H1 (cell line): ENCODE data around the gene PRICKLE1. TPM values are rescaled to one million over a fixed set of nuclear protein-coding genes. Genes with fewer than 3 reads are reported as not detected.

Source experiments
- CTCF ChIA-PET: fragments of 300-600 bp; sonication (Branson Sonifier 250); formaldehyde crosslinking; loops from one replicate; lab custom pipeline; 2021; ENCODE audit not compliant: partially characterized antibody; lab: Charles Lee
- POLR2A ChIA-PET: fragments of 300-600 bp; sonication (Branson Sonifier 250); formaldehyde crosslinking; loops from one replicate; lab custom pipeline; 2021; ENCODE audit warnings: inconsistent platforms; ENCODE audit not compliant: partially characterized antibody; lab: Charles Lee
- DNase-seq, 2 experiments: peaks; one replicate each; pipeline versions ENCODE4 v3.0.0 to v3.0.0-alpha.2; 2010 to 2022; ENCODE audit warnings: low spot score in 2 of 2, low read depth in 1 of 2, mixed read lengths in 1 of 2
- FAIRE-seq: peaks from 2 replicates; lab custom pipeline; 2011; peaks lifted over from hg19 to GRCh38; lab: Jason Lieb, UNC
- H2AFZ ChIP-seq: 2 replicates; pipeline ENCODE4 v1.8.1; 2012; ENCODE audit warnings: low read length, inconsistent platforms
- H2AK5ac ChIP-seq: 2 replicates; pipeline ENCODE4 v1.6.1; 2013; ENCODE audit warnings: low read depth, low read length
- H2BK120ac ChIP-seq: replicated peaks from 2 replicates; pipeline ENCODE3; 2013; ENCODE audit warnings: low read depth, low read length, inconsistent platforms
- H2BK12ac ChIP-seq: 2 replicates; pipeline ENCODE4 v1.6.1; 2013; ENCODE audit warnings: low read depth, low read length
- H2BK15ac ChIP-seq: 2 replicates; pipeline ENCODE4 v1.6.1; 2013; ENCODE audit warnings: low read length
- H2BK20ac ChIP-seq: 2 replicates; pipeline ENCODE4 v1.6.1; 2013; ENCODE audit warnings: low read length
- H2BK5ac ChIP-seq: 2 replicates; pipeline ENCODE4 v1.6.1; 2013; ENCODE audit warnings: low read depth, low read length
- H3K14ac ChIP-seq: 2 replicates; pipeline ENCODE4 v1.6.1; 2013; ENCODE audit warnings: inconsistent platforms; ENCODE audit not compliant: insufficient read length
- H3K18ac ChIP-seq: 2 replicates; pipeline ENCODE4 v1.6.1; 2013; ENCODE audit warnings: low read length; ENCODE audit errors: extremely low read depth
- H3K23ac ChIP-seq: 2 replicates; pipeline ENCODE4 v1.6.1; 2013; ENCODE audit warnings: inconsistent platforms; ENCODE audit not compliant: insufficient read length
- H3K23me2 ChIP-seq: 2 replicates; pipeline ENCODE4 v1.6.1; 2013; ENCODE audit warnings: low read depth, low read length
- H3K27ac ChIP-seq: 2 replicates; pipeline ENCODE4 v1.6.1; 2011; ENCODE audit warnings: low read depth, low read length, inconsistent platforms
- H3K27me3 ChIP-seq, 4 experiments: replicated peaks in 1 of 4; 1 replicate in 1 of 4; 2 replicates in 3 of 4; pipeline versions ENCODE4 v1.6.1 to v1.8.1; 2011 to 2013; ENCODE audit warnings: low read length in 3 of 4, mild to moderate bottlenecking in 3 of 4, inconsistent platforms in 2 of 4, mixed read lengths in 2 of 4, moderate library complexity in 1 of 4; ENCODE audit not compliant: control insufficient read depth in 3 of 4, insufficient read depth in 3 of 4; ENCODE audit errors: extremely low read depth in 1 of 4
- H3K36me3 ChIP-seq, 4 experiments: 2 replicates each; pipeline versions ENCODE4 v1.6.1 to v1.8.1; 2011 to 2013; ENCODE audit warnings: mild to moderate bottlenecking in 4 of 4, low read length in 3 of 4, moderate library complexity in 2 of 4, control low read depth in 1 of 4, inconsistent platforms in 1 of 4; ENCODE audit not compliant: insufficient read depth in 4 of 4, control insufficient read depth in 2 of 4
- H3K4ac ChIP-seq: replicated peaks from 2 replicates; pipeline ENCODE3; 2013; ENCODE audit warnings: low read length, low read depth, mixed read lengths, inconsistent platforms; ENCODE audit not compliant: insufficient read length
- H3K4me1 ChIP-seq, 4 experiments: replicated peaks in 1 of 4; 1 replicate in 1 of 4; 2 replicates in 3 of 4; pipeline versions ENCODE4 v1.6.1 to v1.8.1; 2011 to 2013; ENCODE audit warnings: low read length in 3 of 4, inconsistent platforms in 2 of 4, mixed read lengths in 1 of 4; ENCODE audit not compliant: insufficient read depth in 4 of 4, control insufficient read depth in 3 of 4
- H3K4me2 ChIP-seq, 2 experiments: 2 replicates each; pipeline versions ENCODE4 v1.6.1 to v1.8.1; 2011 to 2013; ENCODE audit warnings: low read depth in 2 of 2, low read length in 2 of 2, control low read depth in 1 of 2, inconsistent platforms in 1 of 2, mild to moderate bottlenecking in 1 of 2; ENCODE audit not compliant: insufficient read depth in 1 of 2
- H3K4me3 ChIP-seq, 4 experiments: fragments of 200-600, 300-600 bp in 1 of 4; sonication (generic), shearing (Covaris generic), sonication (Bioruptor Twin) in 1 of 4; 2 replicates each; pipeline versions ENCODE4 v1.5.1 to v1.8.1; 2011 to 2016; ENCODE audit warnings: low read length in 4 of 4, low read depth in 3 of 4, control low read depth in 2 of 4, inconsistent platforms in 2 of 4, mild to moderate bottlenecking in 2 of 4, mixed read lengths in 1 of 4, moderate library complexity in 1 of 4; ENCODE audit not compliant: insufficient read depth in 2 of 4; ENCODE audit errors: extremely low read depth in 1 of 4
- H3K56ac ChIP-seq: replicated peaks from 2 replicates; pipeline ENCODE3; 2013; ENCODE audit warnings: low read depth, mild to moderate bottlenecking, mixed read lengths, low read length, inconsistent platforms; ENCODE audit not compliant: insufficient read length
- H3K79me1 ChIP-seq: 2 replicates; pipeline ENCODE4 v1.6.1; 2013; ENCODE audit warnings: low read depth, low read length, control low read depth
- H3K79me2 ChIP-seq, 2 experiments: 2 replicates each; pipeline versions ENCODE4 v1.6.1 to v1.8.1; 2012 to 2013; ENCODE audit warnings: low read length in 2 of 2, mild to moderate bottlenecking in 2 of 2, inconsistent platforms in 1 of 2; ENCODE audit not compliant: insufficient read depth in 2 of 2, control insufficient read depth in 1 of 2
- H3K9ac ChIP-seq, 4 experiments: replicated peaks in 1 of 4; 1 replicate in 1 of 4; 2 replicates in 3 of 4; pipeline versions ENCODE4 v1.6.1 to v1.8.1; 2011 to 2013; ENCODE audit warnings: low read depth in 3 of 4, low read length in 3 of 4, control low read depth in 2 of 4, mild to moderate bottlenecking in 2 of 4, moderate library complexity in 2 of 4, inconsistent platforms in 1 of 4; ENCODE audit errors: extremely low read depth in 1 of 4
- H3K9me3 ChIP-seq, 2 experiments: 2 replicates each; pipeline versions ENCODE4 v1.6.1 to v1.8.1; 2012 to 2013; ENCODE audit warnings: mild to moderate bottlenecking in 2 of 2, moderate library complexity in 2 of 2, control low read depth in 1 of 2, inconsistent platforms in 1 of 2, low read depth in 1 of 2, low read length in 1 of 2, mixed read lengths in 1 of 2; ENCODE audit not compliant: insufficient read depth in 2 of 2
- H4K20me1 ChIP-seq, 2 experiments: replicated peaks in 1 of 2; 2 replicates each; pipeline versions ENCODE3 to v1.8.1; 2011 to 2013; ENCODE audit warnings: inconsistent platforms in 2 of 2, low read length in 2 of 2, mild to moderate bottlenecking in 1 of 2; ENCODE audit not compliant: insufficient read depth in 2 of 2, control insufficient read depth in 1 of 2
- H4K5ac ChIP-seq: 2 replicates; pipeline ENCODE4 v1.6.1; 2013; ENCODE audit warnings: low read length, low read depth, mixed read lengths, inconsistent platforms; ENCODE audit not compliant: insufficient read length
- H4K8ac ChIP-seq: 2 replicates; pipeline ENCODE4 v1.8.0; 2013; ENCODE audit warnings: mild to moderate bottlenecking, moderate library complexity, low read length, inconsistent platforms; ENCODE audit not compliant: insufficient read depth; ENCODE audit errors: extremely low read depth
- H4K91ac ChIP-seq: replicated peaks from 2 replicates; pipeline ENCODE3; 2013; ENCODE audit warnings: low read length, mixed read lengths, inconsistent platforms; ENCODE audit not compliant: insufficient read length
- HDAC2 ChIP-seq, 2 experiments: fragments of 300-600 bp in 1 of 2; sonication (generic) in 1 of 2; IDR thresholded peaks; 2 replicates each; pipeline ENCODE4 v1.6.1; 2011 to 2012; ENCODE audit warnings: low read depth in 2 of 2, low read length in 2 of 2, mild to moderate bottlenecking in 2 of 2, moderate library complexity in 2 of 2, borderline replicate concordance in 1 of 2, inconsistent platforms in 1 of 2
- JUND ChIP-seq: IDR thresholded peaks from 2 replicates; pipeline ENCODE4 v1.6.1; 2011; ENCODE audit warnings: mild to moderate bottlenecking, improper control_type of control experiment, low read length
- KDM4A ChIP-seq: IDR thresholded peaks from one replicate; pipeline ENCODE4 v1.7.1; 2012; ENCODE audit warnings: low read depth, mild to moderate bottlenecking, moderate library complexity, low read length, inconsistent platforms; ENCODE audit not compliant: severe bottlenecking
- TBP ChIP-seq: IDR thresholded peaks from 2 replicates; pipeline ENCODE4 v1.6.1; 2011; ENCODE audit warnings: low read depth, low read length, improper control_type of control experiment
- USF2 ChIP-seq: IDR thresholded peaks from 2 replicates; pipeline ENCODE4 v1.6.1; 2011; ENCODE audit warnings: low read length, improper control_type of control experiment
- WGBS, 2 experiments: shearing (Covaris generic) in 1 of 2; methylation state at CpG; one replicate each; pipeline versions ENCODE4 v1.1.6 to v1.1.7; 2013 to 2015; ENCODE audit warnings: low lambda C conversion rate in 2 of 2, mixed read lengths in 2 of 2, inconsistent platforms in 1 of 2, low coverage in 1 of 2, missing lambda C conversion rate in 1 of 2; ENCODE audit not compliant: insufficient replicate concordance in 2 of 2, insufficient coverage in 1 of 2, insufficient read length in 1 of 2; ENCODE audit errors: extremely low coverage in 1 of 2, missing lambda C conversion rate in 1 of 2; 5-methylcytosine and 5-hydroxymethylcytosine counted together
- polyA plus RNA-seq, 7 experiments: library from polyadenylated mRNA; depleted of rRNA in 3 of 7; stranded (reverse) in 5 of 7; unstranded in 2 of 7; fragments of >200 nt in 5 of 7; fragments of 200-250 nt in 2 of 7; gene quantifications; 1 replicate in 5 of 7; 2 replicates in 1 of 7; 4 replicates in 1 of 7; pipeline versions ENCODE4 v1.2.1 to v1.2.3, GENCODE V29; 2011 to 2013; ENCODE audit warnings: missing spikeins in 2 of 7, mixed read lengths in 2 of 7
- total RNA-seq: library from RNA; stranded (reverse); fragmentation: NEBNext Ultra II Directional; extraction: Animal tissue kit (Norgen Biotek cat#: 25700); gene quantifications from 2 replicates; pipeline ENCODE4 v1.2.1, GENCODE V29; 2021

Gene PRICKLE1
- total and polyA plus RNA-seq, 2 of the 8 experiments (the other 6 are each of a cell fraction or from before 2014, with no cell fraction given): 14.0 to 22.4 TPM

GRCh38 chr12:42486407-42486806 lies 103.1 kb downstream of the PRICKLE1 start:
- Histone ChIP-seq H2BK15ac (no peak overlapping the region), H2AFZ (no peak overlapping the region), H3K79me1 (no peaks in the 10 kb centered on the region), H3K79me2 (peaks cover 0 to 19% of the 10 kb centered on the region in 2 experiments; a peak in 3 of 4 replicates), H3K9ac (no peak overlapping the region), H4K8ac (no peak overlapping the region), H2BK120ac (no peak overlapping the region), H3K23me2 (peaks cover 12% of the 10 kb centered on the region), H3K23ac (no peak overlapping the region), H3K4me3 (peak overlapping the region in 1 of 4 experiments; percentile 38; a peak in 2 of 8 replicates), H3K56ac (no peak overlapping the region), H3K4me1 (peaks cover 11 to 17% (median 15%) of the 10 kb centered on the region in 4 experiments; a peak in 6 of 7 replicates), H2BK5ac (no peak overlapping the region), H3K4ac (no peak overlapping the region), H3K18ac (no peak overlapping the region), H3K27me3 (peaks cover 0 to 4% (median 3%) of the 10 kb centered on the region in 4 experiments; a peak in 4 of 7 replicates), H3K36me3 (no peaks in the 10 kb centered on the region), H2BK12ac (no peak overlapping the region), H2AK5ac (no peak overlapping the region), H4K20me1 (peaks cover 0 to 6% of the 10 kb centered on the region in 2 experiments), H3K14ac (no peak overlapping the region), H3K27ac (no peak overlapping the region), H3K4me2 (peak overlapping the region; percentile 75 to 90), H2BK20ac (no peak overlapping the region), H4K91ac (no peak overlapping the region), H4K5ac (no peak overlapping the region), H3K9me3 (no peaks in the 10 kb centered on the region)
- WGBS, 2 experiments: 11% methylated on average over 2 of the region's 2 CpGs; no CpG with 5 or more reads in 1 of the 2 experiments
- CTCF ChIA-PET: interaction anchor here (0.8 to 10.7 kb wide), 4 partner anchors 10 to 89 kb away, joined by 3 to 104 read pairs (median 6); no protein-coding TSS in a partner anchor
- POLR2A ChIA-PET: interaction anchor here (1.1 to 1.6 kb wide), 4 partner anchors 14 to 43 kb away, joined by 3 to 6 read pairs (median 3); no protein-coding TSS in a partner anchor
- FAIRE-seq: no peak
- DNase-seq: no peak
- no peak for TF ChIP-seq KDM4A
- no peak for TF ChIP-seq USF2
- no peak for TF ChIP-seq JUND
- TF ChIP-seq HDAC2 (IDR thresholded peaks at IDR 0.05; ENCODE audit: borderline replicate concordance in 1 of 2, low read depth in 2 of 2, low read length in 2 of 2): no peak
- no peak for TF ChIP-seq TBP
- TF ChIP-seq, all 59 proteins: peak for 0
